Lower lobe of right lung (tissue), 2 donors: Measurements from ENCODE around the gene CRADD. TPM values are rescaled to one million over a fixed set of nuclear protein-coding genes. Genes with fewer than 3 reads are reported as not detected.

ENCODE experiments used
- ATAC-seq, 2 donors: fragments of 200-7000 bp; cut with Tn5 transposase; one replicate each; pipeline ENCODE4 v1.9.1; 2020 to 2022; ENCODE audit warnings: mild to moderate bottlenecking in 2 of 2, moderate library complexity in 2 of 2
- DNase-seq: peaks from one replicate; pipeline ENCODE4 v3.0.0-alpha.2; 2020
- H3K27ac ChIP-seq: fragments of 200-600 bp; one replicate; pipeline ENCODE4 v1.8.0; 2022
- H3K27me3 ChIP-seq: fragments of 200-600 bp; one replicate; pipeline ENCODE4 v1.8.0; 2022; ENCODE audit warnings: low read depth
- H3K36me3 ChIP-seq: fragments of 200-600 bp; one replicate; pipeline ENCODE4 v1.8.0; 2022; ENCODE audit warnings: mild to moderate bottlenecking
- H3K4me1 ChIP-seq: fragments of 200-600 bp; one replicate; pipeline ENCODE4 v1.8.0; 2022
- H3K4me3 ChIP-seq: fragments of 200-600 bp; one replicate; pipeline ENCODE4 v1.8.0; 2022; ENCODE audit warnings: mild to moderate bottlenecking
- H3K9me3 ChIP-seq: fragments of 200-600 bp; one replicate; pipeline ENCODE4 v1.8.0; 2022
- intact Hi-C: fragments of 100-400 bp; cut with DNase I; formaldehyde crosslinking; loops from one replicate; pipeline ENCODE4 v1.11.0; 2022
- total RNA-seq: library from RNA; stranded (reverse); fragmentation: NEBNext Ultra II Directional; extraction: Animal tissue kit (Norgen Biotek cat#: 25700); gene quantifications from one replicate; pipeline ENCODE4 v1.2.1, GENCODE V29; 2021
- TF ChIP-seq, protein P1 (sequence below): fragments of 200-600 bp; IDR thresholded peaks from one replicate; pipeline ENCODE4 v1.8.0; 2022; ENCODE audit warnings: antibody characterized with exemption, mild to moderate bottlenecking
- donor health status: DM: no; HTN: yes; CAD: no; lungs with severe emphysema.

Gene CRADD
- total RNA-seq, 1 donor from 2014 or later: 16.5 TPM

DNA sequence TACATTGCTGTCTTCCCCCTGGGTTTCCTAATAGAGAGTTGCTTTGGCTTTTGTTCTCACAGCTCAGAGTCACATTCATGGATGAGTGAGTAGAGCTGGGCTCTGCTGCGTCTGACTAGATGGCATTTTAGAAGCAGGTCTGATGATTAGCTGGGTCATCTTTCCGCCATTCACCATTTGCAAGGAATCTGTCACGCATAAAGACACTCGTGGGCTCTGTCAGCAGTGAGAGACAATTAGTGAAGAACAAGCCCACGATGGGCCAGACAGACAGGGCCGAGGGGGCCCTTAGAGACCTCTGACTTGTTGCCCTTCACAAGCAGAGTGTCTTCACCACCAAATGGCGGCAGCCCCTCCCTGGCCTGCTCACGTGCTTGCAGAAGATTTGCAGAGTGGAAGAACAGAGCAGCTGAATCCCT is 175.0 kb downstream of the CRADD start:
- Histone ChIP-seq H3K9me3 (no peaks in the 10 kb centered on the region), H3K36me3 (no peaks in the 10 kb centered on the region), H3K27me3 (no peaks in the 10 kb centered on the region), H3K4me3 (no peak overlapping the region), H3K4me1 (no peaks in the 10 kb centered on the region), H3K27ac (no peak overlapping the region)
- ATAC-seq: no peak
- DNase-seq: no peak
- intact Hi-C loops: no loop called here
- TF ChIP-seq, protein P1, sequence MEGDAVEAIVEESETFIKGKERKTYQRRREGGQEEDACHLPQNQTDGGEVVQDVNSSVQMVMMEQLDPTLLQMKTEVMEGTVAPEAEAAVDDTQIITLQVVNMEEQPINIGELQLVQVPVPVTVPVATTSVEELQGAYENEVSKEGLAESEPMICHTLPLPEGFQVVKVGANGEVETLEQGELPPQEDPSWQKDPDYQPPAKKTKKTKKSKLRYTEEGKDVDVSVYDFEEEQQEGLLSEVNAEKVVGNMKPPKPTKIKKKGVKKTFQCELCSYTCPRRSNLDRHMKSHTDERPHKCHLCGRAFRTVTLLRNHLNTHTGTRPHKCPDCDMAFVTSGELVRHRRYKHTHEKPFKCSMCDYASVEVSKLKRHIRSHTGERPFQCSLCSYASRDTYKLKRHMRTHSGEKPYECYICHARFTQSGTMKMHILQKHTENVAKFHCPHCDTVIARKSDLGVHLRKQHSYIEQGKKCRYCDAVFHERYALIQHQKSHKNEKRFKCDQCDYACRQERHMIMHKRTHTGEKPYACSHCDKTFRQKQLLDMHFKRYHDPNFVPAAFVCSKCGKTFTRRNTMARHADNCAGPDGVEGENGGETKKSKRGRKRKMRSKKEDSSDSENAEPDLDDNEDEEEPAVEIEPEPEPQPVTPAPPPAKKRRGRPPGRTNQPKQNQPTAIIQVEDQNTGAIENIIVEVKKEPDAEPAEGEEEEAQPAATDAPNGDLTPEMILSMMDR: no peak

DNA sequence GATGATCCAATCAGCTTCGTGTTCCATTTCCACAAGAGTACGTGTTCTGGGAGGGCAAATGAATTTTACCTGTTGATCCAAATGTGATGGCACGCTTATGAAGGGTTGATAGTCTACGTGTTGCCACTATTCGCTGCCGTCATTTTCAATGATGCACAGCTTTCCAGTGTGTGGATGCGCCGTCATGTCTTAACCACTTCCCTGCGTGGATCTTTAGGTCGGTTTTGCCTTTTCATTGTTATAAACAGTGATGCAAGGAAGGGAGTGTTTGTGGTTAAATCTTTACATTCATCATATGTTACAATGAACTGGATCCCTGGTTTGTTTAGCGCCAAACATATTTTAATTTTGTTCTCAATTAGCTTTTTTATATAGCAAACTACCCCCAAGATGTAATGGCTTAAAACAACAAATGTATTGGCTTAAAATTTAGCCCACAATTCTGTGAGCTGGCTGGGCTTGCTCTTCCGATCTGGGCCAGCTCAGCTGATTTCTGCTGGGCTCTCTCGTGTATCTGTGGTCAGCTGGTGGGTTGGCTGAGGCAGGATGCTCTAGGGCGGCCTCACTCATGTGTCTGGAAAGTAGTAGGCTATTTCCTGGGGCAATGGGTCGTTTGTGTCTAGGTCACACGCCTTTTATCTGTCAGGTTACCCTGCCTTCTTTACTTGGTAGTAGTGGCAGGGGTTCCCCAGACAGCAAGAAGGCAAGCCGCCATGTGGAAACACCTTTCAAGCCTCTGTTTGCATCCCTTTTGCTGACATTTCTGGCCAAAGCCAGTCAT is 176.7 kb downstream of the CRADD start:
- TF ChIP-seq, protein P1: no peak
- intact Hi-C loops: no loop called here

DNA sequence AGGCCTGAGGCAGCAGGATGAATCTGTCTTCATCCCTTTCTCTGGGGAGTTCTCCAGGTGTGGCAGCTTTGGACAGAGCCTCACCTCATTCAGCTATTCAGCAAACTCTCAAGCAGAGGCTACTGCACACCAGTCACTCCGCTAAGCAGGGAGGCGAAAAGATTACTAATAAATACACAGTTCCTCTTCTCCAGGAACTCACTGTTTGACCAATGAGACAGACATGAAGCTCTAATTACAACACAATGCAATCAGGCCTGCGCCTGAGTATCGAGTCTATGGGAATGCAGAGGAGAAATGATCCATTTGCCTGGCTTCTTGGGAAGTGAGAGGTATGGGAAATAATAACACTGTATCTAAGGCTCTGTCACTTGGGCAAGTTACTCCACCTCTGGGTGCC is 178.1 kb downstream of the CRADD start:
- TF ChIP-seq, protein P1: no peak
- no peaks in the 10 kb centered on the region for H3K27me3 ChIP-seq
- DNase-seq: no peak
- peak in 1 of 2 donors; percentile 37 for ATAC-seq
- H3K4me3 ChIP-seq: no peak overlapping the region
- no peak overlapping the region for H3K27ac ChIP-seq
- intact Hi-C loops: no loop called here
- H3K36me3 ChIP-seq: no peaks in the 10 kb centered on the region
- no peaks in the 10 kb centered on the region for H3K9me3 ChIP-seq
- H3K4me1 ChIP-seq: peaks cover 5% of the 10 kb centered on the region

More for the DNA sequence above, 176.7 kb downstream of the CRADD start:
- DNase-seq (no peak), ATAC-seq (no peak)
- H3K4me3 ChIP-seq: no peak overlapping the region
- H3K9me3 ChIP-seq: no peaks in the 10 kb centered on the region
- H3K4me1 ChIP-seq: peaks cover 5% of the 10 kb centered on the region
- H3K27ac ChIP-seq: no peak overlapping the region
- H3K27me3 ChIP-seq: no peaks in the 10 kb centered on the region
- no peaks in the 10 kb centered on the region for H3K36me3 ChIP-seq

DNA sequence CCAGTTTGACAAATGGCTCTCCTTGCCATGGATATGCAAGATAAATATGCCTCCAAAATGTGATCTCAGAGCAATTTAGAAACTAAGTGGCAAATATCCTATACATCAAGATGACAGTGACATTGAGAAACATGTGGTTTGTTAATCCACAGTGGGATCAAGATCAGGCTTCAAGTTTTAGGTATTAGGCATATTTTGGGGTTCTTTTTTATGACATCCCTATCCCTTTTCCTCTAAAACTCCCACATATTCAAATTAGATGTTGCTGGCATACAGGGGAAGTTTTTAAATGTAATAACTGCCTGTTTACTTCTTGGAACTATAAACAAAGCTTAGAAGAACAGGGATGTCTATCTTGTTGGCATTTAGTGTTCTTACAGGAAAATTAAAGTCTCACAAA is 179.4 kb downstream of the CRADD start:
- Histone ChIP-seq H3K27me3 (no peaks in the 10 kb centered on the region), H3K27ac (no peak overlapping the region), H3K4me3 (no peak overlapping the region), H3K4me1 (peaks cover 5% of the 10 kb centered on the region), H3K36me3 (no peaks in the 10 kb centered on the region), H3K9me3 (no peaks in the 10 kb centered on the region)
- TF ChIP-seq, protein P1: no peak
- no peak for ATAC-seq
- intact Hi-C loops: no loop called here
- DNase-seq: no peak

DNA sequence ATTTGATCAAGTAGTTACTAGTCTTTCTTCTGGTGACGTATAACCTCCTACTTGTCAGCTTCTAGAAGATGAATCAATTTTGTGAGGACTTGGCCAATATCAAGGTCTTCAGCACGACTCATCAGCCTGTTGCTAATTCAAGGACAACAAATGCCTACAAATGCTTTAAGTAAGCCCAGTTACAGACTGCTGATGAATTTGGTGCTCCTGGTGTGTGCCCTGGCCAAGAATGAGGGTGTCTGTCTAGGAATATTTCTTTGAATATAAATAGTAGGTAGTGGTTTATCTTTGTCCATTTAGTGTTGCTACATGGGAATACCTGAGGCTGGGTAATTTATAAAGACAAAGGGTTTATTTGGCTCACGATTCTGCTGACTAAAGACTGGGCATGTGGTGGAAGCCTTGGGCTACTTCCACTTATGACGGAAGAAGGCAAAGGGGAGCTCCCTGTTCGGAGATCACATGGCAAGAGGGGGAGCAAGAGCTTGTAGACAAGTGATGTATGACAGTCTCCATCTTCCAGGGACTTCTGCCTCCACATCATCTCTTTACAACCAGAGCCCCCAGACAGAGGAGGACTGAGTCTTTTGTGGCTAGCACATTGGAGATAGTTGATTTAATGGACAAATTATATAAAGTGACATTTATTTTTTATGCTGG is 180.2 kb downstream of the CRADD start:
- ATAC-seq: no peak
- no peak for DNase-seq
- no peaks in the 10 kb centered on the region for H3K36me3 ChIP-seq
- peaks cover 5% of the 10 kb centered on the region for H3K4me1 ChIP-seq
- intact Hi-C loops: no loop called here
- H3K9me3 ChIP-seq: no peaks in the 10 kb centered on the region
- TF ChIP-seq, protein P1: no peak
- no peak overlapping the region for H3K27ac ChIP-seq
- no peaks in the 10 kb centered on the region for H3K27me3 ChIP-seq
- H3K4me3 ChIP-seq: no peak overlapping the region
